22Rv1 (cell line): ENCODE measurements around the gene PRKCE.

Source experiments
- CTCF ChIP-seq: fragments of 450-650 bp; IDR thresholded peaks from 2 replicates; pipeline ENCODE4 v1.5.1; 2017; ENCODE audit warnings: mild to moderate bottlenecking
- ZFX ChIP-seq: fragments of 450-650 bp; IDR thresholded peaks from 2 replicates; pipeline ENCODE4 v1.6.1; 2017; ENCODE audit warnings: antibody characterized with exemption, borderline replicate concordance

GRCh38 chr2:45905632-45905958, 254.1 kb downstream of the PRKCE start:
- TF ChIP-seq CTCF = no peak
- TF ChIP-seq ZFX = no peak
